Tibial artery (tissue), 4 donors: ENCODE data around the gene HS1BP3.
A peak's percentile ranks its signal among the peaks of the same experiment; 100 is the strongest.

Experiments used
- DNase-seq, 2 donors: peaks; one replicate each; pipeline ENCODE4 v3.0.0-alpha.2; 2019
- H3K27ac ChIP-seq, 2 donors: fragments of 200-600 bp; sonication (generic) in 1 of 2; 1 replicate in 1 of 2; 2 replicates in 1 of 2; pipeline ENCODE4 v1.5.1; 2018 to 2019; ENCODE audit warnings: mild to moderate bottlenecking in 1 of 2
- H3K27me3 ChIP-seq, 2 donors: fragments of 200-600 bp; sonication (generic) in 1 of 2; one replicate each; pipeline versions ENCODE4 v1.5.1 to v1.6.0; 2016 to 2019
- H3K36me3 ChIP-seq, 3 donors: fragments of 200-600 bp; sonication (generic) in 2 of 3; one replicate each; pipeline ENCODE4 v1.5.1; 2016 to 2019; ENCODE audit warnings: mild to moderate bottlenecking in 2 of 3
- H3K4me1 ChIP-seq, 4 donors: fragments of 200-600 bp; sonication (generic) in 2 of 4; 1 replicate in 3 of 4; 2 replicates in 1 of 4; pipeline ENCODE4 v1.5.1; 2016 to 2019
- H3K4me3 ChIP-seq, 2 donors: fragments of 200-600 bp; sonication (generic) in 1 of 2; 1 replicate in 1 of 2; 2 replicates in 1 of 2; pipeline ENCODE4 v1.5.1; 2018 to 2019; ENCODE audit warnings: mild to moderate bottlenecking in 2 of 2
- H3K9me3 ChIP-seq, 3 donors: fragments of 200-600 bp; sonication (generic) in 1 of 3; one replicate each; pipeline ENCODE4 v1.5.1; 2016 to 2019
- CTCF ChIP-seq, 2 experiments: fragments of 200-600 bp in 1 of 2; fragments of 450-650 bp in 1 of 2; IDR thresholded peaks; one replicate each; pipeline ENCODE4 v1.5.1; 2017 to 2019; ENCODE audit warnings: antibody characterized with exemption in 2 of 2, mild to moderate bottlenecking in 1 of 2, moderate library complexity in 1 of 2
- intact Hi-C: fragments of 100-400 bp; cut with DNase I; formaldehyde crosslinking; loops from one replicate; pipeline ENCODE4 v1.15.0; 2023; ENCODE audit warnings: low total_unique reads

HS1BP3 gene

GRCh38 chr2:20603791-20604190 is 47.1 kb downstream of the HS1BP3 start:
- intact Hi-C loops = no loop called here

GRCh38 chr2:20602803-20603202 is 48.1 kb downstream of the HS1BP3 start:
- no peak for TF ChIP-seq CTCF (IDR thresholded peaks at IDR 0.05)
- Histone ChIP-seq H3K4me3 (no peak overlapping the region), H3K27me3 (no peaks in the 10 kb centered on the region), H3K4me1 (peaks cover 0 to 45% (median 31%) of the 10 kb centered on the region in 4 donors), H3K27ac (no peak overlapping the region), H3K36me3 (no peaks in the 10 kb centered on the region), H3K9me3 (no peaks in the 10 kb centered on the region)
- intact Hi-C loops = no loop called here
- no peak for DNase-seq

More at GRCh38 chr2:20603791-20604190, 47.1 kb downstream of the HS1BP3 start:
- Histone ChIP-seq H3K4me1 (peaks cover 0 to 37% (median 23%) of the 10 kb centered on the region in 4 donors), H3K27me3 (no peaks in the 10 kb centered on the region), H3K27ac (no peak overlapping the region), H3K4me3 (no peak overlapping the region), H3K36me3 (no peaks in the 10 kb centered on the region), H3K9me3 (no peaks in the 10 kb centered on the region)
- peak in 1 of 2 donors; percentile 51 for DNase-seq
- TF ChIP-seq CTCF (IDR thresholded peaks at IDR 0.05) = no peak

- Histone ChIP-seq H3K4me1 (peaks cover 4 to 64% (median 49%) of the 10 kb centered on the region in 4 donors), H3K27ac (peak overlapping the region; percentile 91), H3K27me3 (no peaks in the 10 kb centered on the region), H3K9me3 (no peaks in the 10 kb centered on the region), H3K4me3 (no peak overlapping the region), H3K36me3 (no peaks in the 10 kb centered on the region)
- TF ChIP-seq CTCF (IDR thresholded peaks at IDR 0.05) = peak; percentile 15 to 53
- DNase-seq = no peak
- intact Hi-C loops = no loop called here
These were observed 50.1 kb downstream of the HS1BP3 start for GRCh38 chr2:20600756-20601325.

GRCh38 chr2:20599861-20600461 is 50.9 kb downstream of the HS1BP3 start:
- no peak for TF ChIP-seq CTCF (IDR thresholded peaks at IDR 0.05)
- H3K36me3 ChIP-seq = no peaks in the 10 kb centered on the region
- H3K9me3 ChIP-seq = no peaks in the 10 kb centered on the region
- intact Hi-C loops = no loop called here
- H3K27me3 ChIP-seq = no peaks in the 10 kb centered on the region
- peak; percentile 18 to 66 for DNase-seq
- peak overlapping the region; percentile 91 for H3K27ac ChIP-seq
- H3K4me1 ChIP-seq = peaks cover 4 to 68% (median 54%) of the 10 kb centered on the region in 4 donors
- no peak overlapping the region for H3K4me3 ChIP-seq

GRCh38 chr2:20599001-20599600 is 51.8 kb downstream of the HS1BP3 start:
- no peak overlapping the region for H3K4me3 ChIP-seq
- peak; percentile 74 to 94 for DNase-seq

More at GRCh38 chr2:20599001-20599600, 51.8 kb downstream of the HS1BP3 start:
- TF ChIP-seq CTCF (IDR thresholded peaks at IDR 0.05) = no peak
- Histone ChIP-seq H3K4me1 (peaks cover 4 to 69% (median 56%) of the 10 kb centered on the region in 4 donors), H3K9me3 (no peaks in the 10 kb centered on the region), H3K27me3 (no peaks in the 10 kb centered on the region), H3K27ac (peak overlapping the region; percentile 91), H3K36me3 (no peaks in the 10 kb centered on the region)
- intact Hi-C loops = no loop called here
